OCI-LY3 (cell line): ENCODE data around the gene CAT.

ENCODE experiments used
- H2AFZ ChIP-seq: fragments of 200-600, 300-600 bp; shearing (Covaris generic); 2 replicates; pipeline ENCODE4 v1.6.0; 2014; ENCODE audit warnings: antibody characterized with exemption, low read depth, low read length
- H3K27ac ChIP-seq: fragments of 200-600, 300-600 bp; sonication (generic); 2 replicates; pipeline ENCODE4 v1.5.1; 2014; ENCODE audit warnings: mild to moderate bottlenecking, low read length, moderate library complexity, mixed read lengths
- H3K27me3 ChIP-seq: fragments of 200-600, 300-600 bp; sonication (generic); 2 replicates; pipeline ENCODE4 v1.6.1; 2014; ENCODE audit warnings: low read depth, low read length, mixed read lengths
- H3K36me3 ChIP-seq: fragments of 200-600, 300-600 bp; sonication (generic); replicated peaks from 2 replicates; pipeline ENCODE3; 2014; ENCODE audit warnings: low read depth, low read length, mixed read lengths
- H3K4me1 ChIP-seq: fragments of 300-600, 200-600 bp; sonication (generic); 2 replicates; pipeline ENCODE4 v1.6.1; 2014; ENCODE audit warnings: low read length, mixed read lengths
- H3K4me2 ChIP-seq: fragments of 200-600, 300-600 bp; sonication (generic); 2 replicates; pipeline ENCODE4 v1.6.1; 2014; ENCODE audit warnings: low read length, mixed read lengths
- H3K4me3 ChIP-seq: fragments of 300-600, 200-600 bp; sonication (generic); 2 replicates; pipeline ENCODE4 v1.5.1; 2014; ENCODE audit warnings: antibody characterized with exemption, mild to moderate bottlenecking, low read length, moderate library complexity
- H3K79me2 ChIP-seq: fragments of 300-600, 200-600 bp; shearing (Covaris generic); 2 replicates; pipeline ENCODE4 v1.6.1; 2014; ENCODE audit warnings: mild to moderate bottlenecking, low read length, mixed read lengths
- H3K9ac ChIP-seq: fragments of 300-600, 200-600 bp; shearing (Covaris generic); 2 replicates; pipeline ENCODE4 v1.6.0; 2014; ENCODE audit warnings: mild to moderate bottlenecking, low read length, moderate library complexity
- H3K9me3 ChIP-seq: fragments of 200-600, 300-600 bp; shearing (Covaris generic); 2 replicates; pipeline ENCODE4 v1.6.1; 2014; ENCODE audit warnings: low read length, mixed read lengths; ENCODE audit not compliant: insufficient read depth
- H4K20me1 ChIP-seq: fragments of 200-600, 300-600 bp; sonication (generic); 2 replicates; pipeline ENCODE4 v1.6.1; 2016; ENCODE audit warnings: low read length, mixed read lengths; ENCODE audit not compliant: insufficient read depth
- EZH2phosphoT487 ChIP-seq: fragments of 200-600 bp; shearing (Covaris generic); IDR thresholded peaks from 2 replicates; pipeline ENCODE4 v1.6.1; 2018; ENCODE audit warnings: antibody characterized with exemption, mixed run types, low read depth
- TF ChIP-seq, protein P1 (sequence below): fragments of 200-600, 300-600 bp; sonication (generic); IDR thresholded peaks from 2 replicates; pipeline ENCODE4 v1.5.1; 2014; ENCODE audit warnings: antibody characterized with exemption, low read length, low read depth

The CAT gene

DNA sequence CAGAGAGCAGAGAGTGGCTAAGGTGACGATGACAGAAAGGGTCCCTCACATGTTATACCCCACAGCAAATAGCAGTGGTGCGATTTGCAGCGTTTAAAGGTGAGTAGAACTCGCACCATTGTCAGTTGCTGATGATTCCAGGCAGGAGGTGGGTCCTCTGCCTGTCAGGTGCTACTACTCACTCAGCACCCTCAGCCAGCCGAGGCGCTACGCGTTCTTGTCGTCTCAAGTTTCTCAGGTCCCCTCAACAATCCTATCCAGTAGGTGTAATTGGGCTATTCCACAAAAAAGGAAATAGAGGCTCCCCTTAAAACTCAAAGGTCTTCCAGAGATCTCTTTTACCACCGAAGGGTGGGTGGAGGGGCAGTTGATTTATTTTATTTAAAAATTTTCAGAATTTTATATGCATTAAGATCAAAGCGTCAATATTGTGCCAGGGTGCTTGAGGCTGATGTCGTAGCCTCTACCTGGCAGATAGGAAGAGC is 56.5 kb downstream of the CAT start:
- Histone ChIP-seq H3K27ac (no peak overlapping the region), H3K4me2 (peak overlapping the region; percentile 24; the same call in 1 of the 2 replicates), H3K27me3 (peaks cover 11% of the 10 kb centered on the region), H3K4me1 (peaks cover 7% of the 10 kb centered on the region), H3K79me2 (no peaks in the 10 kb centered on the region), H2AFZ (no peak overlapping the region), H3K4me3 (no peak overlapping the region), H3K9me3 (no peaks in the 10 kb centered on the region), H3K9ac (no peak overlapping the region), H3K36me3 (no peaks in the 10 kb centered on the region), H4K20me1 (no peaks in the 10 kb centered on the region)
- no peak for TF ChIP-seq EZH2phosphoT487
- TF ChIP-seq, protein P1, sequence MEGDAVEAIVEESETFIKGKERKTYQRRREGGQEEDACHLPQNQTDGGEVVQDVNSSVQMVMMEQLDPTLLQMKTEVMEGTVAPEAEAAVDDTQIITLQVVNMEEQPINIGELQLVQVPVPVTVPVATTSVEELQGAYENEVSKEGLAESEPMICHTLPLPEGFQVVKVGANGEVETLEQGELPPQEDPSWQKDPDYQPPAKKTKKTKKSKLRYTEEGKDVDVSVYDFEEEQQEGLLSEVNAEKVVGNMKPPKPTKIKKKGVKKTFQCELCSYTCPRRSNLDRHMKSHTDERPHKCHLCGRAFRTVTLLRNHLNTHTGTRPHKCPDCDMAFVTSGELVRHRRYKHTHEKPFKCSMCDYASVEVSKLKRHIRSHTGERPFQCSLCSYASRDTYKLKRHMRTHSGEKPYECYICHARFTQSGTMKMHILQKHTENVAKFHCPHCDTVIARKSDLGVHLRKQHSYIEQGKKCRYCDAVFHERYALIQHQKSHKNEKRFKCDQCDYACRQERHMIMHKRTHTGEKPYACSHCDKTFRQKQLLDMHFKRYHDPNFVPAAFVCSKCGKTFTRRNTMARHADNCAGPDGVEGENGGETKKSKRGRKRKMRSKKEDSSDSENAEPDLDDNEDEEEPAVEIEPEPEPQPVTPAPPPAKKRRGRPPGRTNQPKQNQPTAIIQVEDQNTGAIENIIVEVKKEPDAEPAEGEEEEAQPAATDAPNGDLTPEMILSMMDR, result no peak

DNA sequence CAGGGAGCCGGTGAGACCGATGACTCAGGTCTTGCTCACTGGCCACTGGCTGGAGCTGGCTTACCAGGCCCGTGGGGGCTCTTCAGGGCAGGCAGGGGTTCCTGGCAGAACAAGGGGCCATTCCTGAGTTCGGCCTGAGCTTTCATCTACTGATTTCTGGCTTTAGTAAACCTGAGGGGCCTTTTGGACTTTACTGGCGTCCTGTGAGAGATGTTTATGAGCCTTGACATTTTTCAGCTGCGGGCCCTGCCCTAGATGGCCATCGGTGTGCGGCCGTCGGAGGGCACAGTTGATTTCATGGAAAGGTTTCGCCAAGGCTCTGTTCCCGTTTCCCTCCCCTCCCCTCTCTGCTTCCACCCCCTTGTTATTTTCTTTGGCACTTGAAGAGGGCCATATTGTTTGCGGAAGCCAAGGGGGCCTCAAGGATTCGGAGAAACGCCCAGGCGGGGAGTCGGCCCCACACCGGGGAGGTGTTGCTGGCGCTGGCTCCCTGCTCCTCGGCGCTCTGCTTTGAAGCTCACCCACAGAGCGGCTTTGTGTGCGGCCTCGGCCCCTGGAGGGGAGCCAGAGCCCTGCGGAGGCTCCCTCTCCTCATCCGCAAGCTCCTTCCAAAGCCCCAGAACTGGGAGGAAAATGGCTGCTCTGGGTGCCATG is 57.1 kb downstream of the CAT start:
- TF ChIP-seq EZH2phosphoT487, result no peak
- TF ChIP-seq, protein P1, result no peak
- H3K27me3 ChIP-seq, result peaks cover 17% of the 10 kb centered on the region
- H4K20me1 ChIP-seq, result no peaks in the 10 kb centered on the region
- H3K9ac ChIP-seq, result no peak overlapping the region
- H3K36me3 ChIP-seq, result no peaks in the 10 kb centered on the region
- no peaks in the 10 kb centered on the region for H3K9me3 ChIP-seq
- H3K27ac ChIP-seq, result no peak overlapping the region
- no peak overlapping the region for H2AFZ ChIP-seq
- H3K79me2 ChIP-seq, result no peaks in the 10 kb centered on the region
- peaks cover 7% of the 10 kb centered on the region for H3K4me1 ChIP-seq
- H3K4me2 ChIP-seq, result no peak overlapping the region
- no peak overlapping the region for H3K4me3 ChIP-seq

DNA sequence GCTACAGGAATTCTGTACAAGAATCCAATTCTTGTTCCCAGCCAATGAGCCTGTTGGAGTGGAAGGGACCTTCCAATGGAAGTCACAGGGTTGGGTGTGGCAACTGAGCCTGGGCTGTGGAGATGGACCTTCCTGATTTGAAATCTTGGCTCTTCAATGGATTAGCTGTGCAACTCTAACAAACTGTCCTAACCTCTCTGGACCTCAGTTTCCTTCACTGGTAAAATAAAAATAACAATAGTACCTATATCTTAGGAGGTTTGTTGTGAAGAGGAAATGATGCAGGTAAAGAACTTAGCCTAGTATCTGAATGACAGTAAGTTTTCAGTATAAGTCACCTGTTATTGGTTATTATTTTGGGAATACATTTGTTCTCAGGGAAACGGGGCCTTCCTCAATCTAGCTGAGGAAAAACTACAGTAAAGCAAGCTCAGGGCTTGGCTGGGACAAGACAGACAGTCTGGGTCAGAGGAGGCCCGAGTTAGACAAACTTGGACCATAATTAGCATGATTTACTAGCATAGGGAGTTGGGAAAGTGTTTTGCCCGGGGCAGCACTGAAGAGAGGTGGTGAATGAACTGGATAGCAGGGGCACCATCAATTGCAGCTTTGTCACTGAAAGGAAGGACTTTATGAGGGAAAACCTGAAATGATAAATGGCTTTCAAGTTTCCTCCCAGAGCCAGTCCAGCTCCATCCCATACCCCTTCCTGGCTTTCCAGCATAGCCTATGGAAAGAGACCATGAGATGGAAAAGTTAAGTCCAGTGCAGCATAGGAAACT is 61.2 kb downstream of the CAT start:
- no peaks in the 10 kb centered on the region for H3K79me2 ChIP-seq
- no peaks in the 10 kb centered on the region for H4K20me1 ChIP-seq
- H3K27me3 ChIP-seq, result peaks cover 14% of the 10 kb centered on the region
- no peak overlapping the region for H3K4me3 ChIP-seq
- no peak overlapping the region for H2AFZ ChIP-seq
- H3K4me1 ChIP-seq, result peaks cover 2% of the 10 kb centered on the region
- H3K4me2 ChIP-seq, result no peak overlapping the region
- H3K9ac ChIP-seq, result no peak overlapping the region
- H3K9me3 ChIP-seq, result no peaks in the 10 kb centered on the region
- H3K27ac ChIP-seq, result no peak overlapping the region
- H3K36me3 ChIP-seq, result no peaks in the 10 kb centered on the region
- TF ChIP-seq, protein P1, result no peak
- TF ChIP-seq EZH2phosphoT487, result no peak

DNA sequence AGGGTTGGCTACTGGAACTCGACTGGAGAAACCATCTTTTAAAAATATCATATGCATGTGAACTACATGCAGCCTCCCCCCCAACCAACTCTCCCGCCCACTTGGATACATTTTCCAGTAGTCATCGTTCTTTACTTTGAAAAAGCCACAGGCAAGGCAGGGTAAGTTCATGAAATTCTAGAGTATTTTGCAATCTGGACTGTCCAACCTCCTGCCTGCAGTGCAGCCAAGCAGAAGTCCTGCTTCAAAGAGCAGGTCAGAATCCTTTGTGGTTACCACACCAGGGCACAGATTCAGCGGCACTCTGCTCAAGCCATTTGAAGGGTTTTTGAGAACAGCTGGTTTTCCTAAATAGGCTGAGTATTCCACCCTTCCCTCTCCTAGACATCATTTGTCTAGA is 62.8 kb downstream of the CAT start:
- H3K4me2 ChIP-seq, result no peak overlapping the region
- H3K9ac ChIP-seq, result no peak overlapping the region
- TF ChIP-seq, protein P1, result no peak
- no peak for TF ChIP-seq EZH2phosphoT487
- no peak overlapping the region for H3K27ac ChIP-seq
- no peak overlapping the region for H2AFZ ChIP-seq
- H3K4me1 ChIP-seq, result no peaks in the 10 kb centered on the region
- H4K20me1 ChIP-seq, result no peaks in the 10 kb centered on the region
- H3K9me3 ChIP-seq, result no peaks in the 10 kb centered on the region
- H3K36me3 ChIP-seq, result no peaks in the 10 kb centered on the region
- no peaks in the 10 kb centered on the region for H3K79me2 ChIP-seq
- no peak overlapping the region for H3K4me3 ChIP-seq
- H3K27me3 ChIP-seq, result peaks cover 14% of the 10 kb centered on the region
